Adipose tissue (tissue), 3 donors: ENCODE data around the gene ALDH1L1. TPM values are rescaled to one million over a fixed set of nuclear protein-coding genes. Genes with fewer than 3 reads are reported as not detected.

Source experiments
- H3K27ac ChIP-seq: one replicate; pipeline ENCODE4 v1.5.1; 2013; ENCODE audit warnings: low read depth, low read length
- WGBS, 3 donors: extraction: QIAGEN DNeasy Blood & Tissue Kit; methylation state at CpG; one replicate each; pipeline ENCODE4 v1.1.7; 2013; 5-methylcytosine and 5-hydroxymethylcytosine counted together
- polyA plus RNA-seq, 3 donors: library from polyadenylated mRNA; stranded (reverse); fragments of 200-250 nt; gene quantifications; one replicate each; pipeline ENCODE4 v1.2.3, GENCODE V29; 2013
- donor health status: healthy with polysubstance abuse.
- donor health status: Bipolar disorder and iron deficiency.
- donor health status: healthy.

Gene ALDH1L1
- polyA plus RNA-seq, 3 donors = 38.3 to 262 (median 76.0) TPM

- WGBS, 3 donors = 73 to 87% (median 83%) methylated on average over 18 of the region's 18 CpGs
- H3K27ac ChIP-seq = no peak overlapping the region
These were observed 22.1 kb downstream of the ALDH1L1 start for GRCh38 chr3:126158016-126158911.

GRCh38 chr3:126157083-126157768, 23.2 kb downstream of the ALDH1L1 start:
- no peak overlapping the region for H3K27ac ChIP-seq
- WGBS, 3 donors = 95 to 96% (median 95%) methylated on average over 26 of the region's 26 CpGs

GRCh38 chr3:126156468-126156867, 23.9 kb downstream of the ALDH1L1 start:
- WGBS, 3 donors = 69 to 80% (median 78%) methylated on average over 8 of the region's 8 CpGs
- H3K27ac ChIP-seq = no peak overlapping the region

- WGBS, 3 donors = 48 to 69% (median 50%) methylated on average over 6 of the region's 6 CpGs
These were observed 24.6 kb downstream of the ALDH1L1 start for GRCh38 chr3:126155819-126156218.

GRCh38 chr3:126155280-126155640, 25.1 kb downstream of the ALDH1L1 start:
- WGBS, 3 donors = 96 to 98% (median 96%) methylated on average over 2 of the region's 2 CpGs

More at GRCh38 chr3:126155819-126156218, 24.6 kb downstream of the ALDH1L1 start:
- H3K27ac ChIP-seq = no peak overlapping the region

GRCh38 chr3:126154391-126155279, 25.8 kb downstream of the ALDH1L1 start:
- 73 to 89% (median 85%) methylated on average over 13 of the region's 13 CpGs for WGBS, 3 donors
- H3K27ac ChIP-seq = no peak overlapping the region

More at GRCh38 chr3:126155280-126155640, 25.1 kb downstream of the ALDH1L1 start:
- H3K27ac ChIP-seq = no peak overlapping the region

GRCh38 chr3:126153695-126154360, 26.6 kb downstream of the ALDH1L1 start:
- H3K27ac ChIP-seq = no peak overlapping the region
- WGBS, 3 donors = 87 to 97% (median 91%) methylated on average over 8 of the region's 8 CpGs

GRCh38 chr3:126152901-126153694, 27.3 kb downstream of the ALDH1L1 start:
- WGBS, 3 donors = 90 to 91% (median 91%) methylated on average over 13 of the region's 13 CpGs
- H3K27ac ChIP-seq = no peak overlapping the region

- no peak overlapping the region for H3K27ac ChIP-seq
- 78 to 96% (median 90%) methylated on average over 9 of the region's 9 CpGs for WGBS, 3 donors
These were observed 27.9 kb downstream of the ALDH1L1 start for GRCh38 chr3:126152458-126152857.

GRCh38 chr3:126151562-126152302, 28.7 kb downstream of the ALDH1L1 start:
- 81 to 86% (median 83%) methylated on average over 6 of the region's 6 CpGs for WGBS, 3 donors
- H3K27ac ChIP-seq = no peak overlapping the region

GRCh38 chr3:126149960-126150515, 30.3 kb downstream of the ALDH1L1 start:
- 80 to 89% (median 89%) methylated on average over 7 of the region's 7 CpGs for WGBS, 3 donors
- H3K27ac ChIP-seq = no peak overlapping the region

GRCh38 chr3:126149256-126149902, 31.0 kb downstream of the ALDH1L1 start:
- 87 to 94% (median 93%) methylated on average over 3 of the region's 3 CpGs for WGBS, 3 donors
- no peak overlapping the region for H3K27ac ChIP-seq

- WGBS, 3 donors = 81 to 90% (median 85%) methylated on average over 15 of the region's 15 CpGs
- no peak overlapping the region for H3K27ac ChIP-seq
These were observed 32.3 kb downstream of the ALDH1L1 start for GRCh38 chr3:126147932-126148683.

- 90 to 91% (median 90%) methylated on average over 7 of the region's 7 CpGs for WGBS, 3 donors
- H3K27ac ChIP-seq = no peak overlapping the region
These were observed 33.0 kb downstream of the ALDH1L1 start for GRCh38 chr3:126147147-126147931.
